HG02610 (cell line): ENCODE data around the gene TAT.

Experiments used
- ATAC-seq: cut with Tn5 transposase; IDR thresholded peaks from one replicate; pipeline ENCODE4 v1.9.1; 2021; ENCODE audit warnings: mild to moderate bottlenecking, moderate library complexity; ENCODE audit not compliant: unreplicated experiment

The TAT gene

GRCh38 chr16:71547168-71547567 lies 29.7 kb downstream of the TAT start:
- ATAC-seq = no peak

- no peak for ATAC-seq
These were observed 34.5 kb downstream of the TAT start for GRCh38 chr16:71542377-71542776.

- ATAC-seq = peak; percentile 76
These were observed 39.2 kb downstream of the TAT start for GRCh38 chr16:71537643-71538042.

- no peak for ATAC-seq
These were observed 40.0 kb downstream of the TAT start for GRCh38 chr16:71536752-71537499.

- ATAC-seq = no peak
These were observed 44.5 kb downstream of the TAT start for GRCh38 chr16:71532366-71532765.

GRCh38 chr16:71528863-71529262 lies 48.0 kb downstream of the TAT start:
- ATAC-seq = no peak

- ATAC-seq = no peak
These were observed 48.6 kb downstream of the TAT start for GRCh38 chr16:71528257-71528656.

GRCh38 chr16:71526111-71526631 lies 50.7 kb downstream of the TAT start, which contains the start of gene CHST4:
TSS of gene CHST4 (plus strand) at chr16:71526426. CDS start at chr16:71536678, 10,252 bp downstream.
- peak; percentile 40 for ATAC-seq

GRCh38 chr16:71524566-71525553 lies 52.0 kb downstream of the TAT start:
- ATAC-seq = no peak

- ATAC-seq = no peak
These were observed 56.3 kb downstream of the TAT start for GRCh38 chr16:71520550-71520949.
